ENCODE data around the gene DLG2. TPM values are rescaled to one million over a fixed set of nuclear protein-coding genes. Genes with fewer than 3 reads are reported as not detected.
"Not testable (repeated sequence)": the region's sequence is repeated elsewhere in the genome, so short reads cannot be mapped to it uniquely, and the experiment has no call there.

The DLG2 gene
- total RNA-seq, 1 donor from 2014 or later, result 0.43 TPM

DNA sequence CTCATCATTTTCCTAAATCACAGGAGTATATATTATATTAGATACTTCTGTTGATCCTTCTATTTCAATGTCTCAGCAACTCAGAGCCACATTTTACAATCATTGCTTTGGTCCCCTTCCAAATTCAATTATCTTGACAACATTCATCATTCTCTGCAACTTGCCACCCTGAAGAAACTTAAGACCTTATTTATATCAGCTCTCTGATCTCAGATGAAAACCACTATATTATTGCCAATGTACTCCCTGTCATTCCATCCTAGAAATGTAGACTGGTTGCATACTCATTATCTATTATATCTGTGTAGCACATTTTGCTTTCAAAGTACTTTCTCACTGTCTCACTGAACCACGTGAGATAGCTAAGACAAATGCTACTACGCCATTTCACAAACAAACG lies 379.3 kb downstream of the DLG2 start:
- Histone ChIP-seq H3K4me1 (no peaks in the 10 kb centered on the region), H3K4me3 (no peak overlapping the region), H3K27ac (no peak overlapping the region), H3K9me3 (no peaks in the 10 kb centered on the region), H3K27me3 (no peaks in the 10 kb centered on the region), H3K36me3 (no peaks in the 10 kb centered on the region)
- intact Hi-C loops (cut with DNase I), result no loop called here
- DNase-seq (ENCODE audit: low spot score in 2 of 2), result no peak
- TF ChIP-seq, protein P1, sequence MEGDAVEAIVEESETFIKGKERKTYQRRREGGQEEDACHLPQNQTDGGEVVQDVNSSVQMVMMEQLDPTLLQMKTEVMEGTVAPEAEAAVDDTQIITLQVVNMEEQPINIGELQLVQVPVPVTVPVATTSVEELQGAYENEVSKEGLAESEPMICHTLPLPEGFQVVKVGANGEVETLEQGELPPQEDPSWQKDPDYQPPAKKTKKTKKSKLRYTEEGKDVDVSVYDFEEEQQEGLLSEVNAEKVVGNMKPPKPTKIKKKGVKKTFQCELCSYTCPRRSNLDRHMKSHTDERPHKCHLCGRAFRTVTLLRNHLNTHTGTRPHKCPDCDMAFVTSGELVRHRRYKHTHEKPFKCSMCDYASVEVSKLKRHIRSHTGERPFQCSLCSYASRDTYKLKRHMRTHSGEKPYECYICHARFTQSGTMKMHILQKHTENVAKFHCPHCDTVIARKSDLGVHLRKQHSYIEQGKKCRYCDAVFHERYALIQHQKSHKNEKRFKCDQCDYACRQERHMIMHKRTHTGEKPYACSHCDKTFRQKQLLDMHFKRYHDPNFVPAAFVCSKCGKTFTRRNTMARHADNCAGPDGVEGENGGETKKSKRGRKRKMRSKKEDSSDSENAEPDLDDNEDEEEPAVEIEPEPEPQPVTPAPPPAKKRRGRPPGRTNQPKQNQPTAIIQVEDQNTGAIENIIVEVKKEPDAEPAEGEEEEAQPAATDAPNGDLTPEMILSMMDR (IDR thresholded peaks at IDR 0.05), result no peak

DNA sequence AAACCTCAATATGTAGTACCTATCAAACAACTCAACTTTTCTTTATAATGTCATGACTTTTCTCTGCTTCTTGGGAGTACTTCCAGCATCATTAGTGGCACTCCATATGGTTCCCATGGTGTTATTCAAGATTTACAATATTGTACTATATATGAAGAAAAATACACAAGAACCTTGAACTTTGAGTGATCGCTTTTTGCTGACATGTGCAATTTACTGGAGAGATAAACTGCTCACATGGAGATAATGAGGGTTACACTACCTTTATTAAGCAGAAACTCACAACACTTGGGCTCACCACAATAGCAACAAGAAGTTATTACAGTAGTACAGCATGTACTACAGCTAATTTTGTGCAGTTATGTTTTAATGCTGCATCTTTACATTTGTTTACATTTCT lies 388.2 kb downstream of the DLG2 start:
- no peaks in the 10 kb centered on the region for H3K4me1 ChIP-seq
- H3K36me3 ChIP-seq, result no peaks in the 10 kb centered on the region
- H3K27ac ChIP-seq, result no peak overlapping the region
- intact Hi-C loops (cut with DNase I), result no loop called here
- no peak for DNase-seq (ENCODE audit: low spot score in 2 of 2)
- peaks cover 0 to 4% of the 10 kb centered on the region in 2 donors for H3K9me3 ChIP-seq
- H3K27me3 ChIP-seq, result no peaks in the 10 kb centered on the region
- TF ChIP-seq, protein P1 (IDR thresholded peaks at IDR 0.05), result no peak
- H3K4me3 ChIP-seq, result no peak overlapping the region

DNA sequence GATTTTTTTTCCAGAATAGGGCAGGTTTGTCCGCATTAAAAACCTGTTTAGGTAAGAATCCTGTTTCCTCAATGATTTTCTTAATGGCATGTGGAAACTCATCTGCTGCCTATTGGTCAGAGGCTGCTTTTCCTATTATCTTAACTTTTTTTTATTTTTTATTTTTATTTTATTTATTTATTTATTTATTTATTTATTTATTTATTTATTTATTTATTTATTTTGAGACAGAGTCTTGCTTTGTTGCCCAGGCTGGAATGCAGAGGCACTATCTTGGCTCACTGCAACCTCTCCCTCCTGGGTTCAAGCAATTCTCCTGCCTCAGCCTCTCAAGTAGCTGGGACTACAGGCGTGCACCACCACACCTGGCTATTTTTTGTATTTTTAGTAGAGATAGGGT lies 389.1 kb downstream of the DLG2 start:
- H3K4me1 ChIP-seq; H3K4me3 ChIP-seq; H3K27ac ChIP-seq; intact Hi-C loops (cut with DNase I); DNase-seq (ENCODE audit: low spot score in 2 of 2); H3K9me3 ChIP-seq; H3K27me3 ChIP-seq; H3K36me3 ChIP-seq: not testable (repeated sequence)

DNA sequence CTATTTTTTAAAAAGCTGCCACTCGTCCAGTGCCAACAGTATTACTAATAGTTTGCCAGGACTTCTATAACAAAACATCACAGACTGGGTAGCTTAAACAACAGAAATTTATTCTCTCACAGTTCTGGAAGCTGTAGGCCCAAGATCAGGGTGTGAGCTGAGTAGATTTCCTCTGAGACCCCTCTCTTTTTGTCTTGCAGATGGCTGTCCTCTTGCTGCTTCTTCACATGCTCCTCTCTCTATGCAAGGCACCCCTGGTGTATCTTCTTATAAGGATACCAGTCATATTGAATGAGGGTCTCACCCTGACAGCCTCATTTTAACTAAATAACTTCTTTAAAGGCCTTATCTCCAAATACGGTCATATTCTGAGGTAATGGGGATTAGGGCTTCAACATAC lies 390.9 kb downstream of the DLG2 start:
- H3K4me3 ChIP-seq, result no peak overlapping the region
- no peak overlapping the region for H3K27ac ChIP-seq
- intact Hi-C loops (cut with DNase I), result no loop called here

DNA sequence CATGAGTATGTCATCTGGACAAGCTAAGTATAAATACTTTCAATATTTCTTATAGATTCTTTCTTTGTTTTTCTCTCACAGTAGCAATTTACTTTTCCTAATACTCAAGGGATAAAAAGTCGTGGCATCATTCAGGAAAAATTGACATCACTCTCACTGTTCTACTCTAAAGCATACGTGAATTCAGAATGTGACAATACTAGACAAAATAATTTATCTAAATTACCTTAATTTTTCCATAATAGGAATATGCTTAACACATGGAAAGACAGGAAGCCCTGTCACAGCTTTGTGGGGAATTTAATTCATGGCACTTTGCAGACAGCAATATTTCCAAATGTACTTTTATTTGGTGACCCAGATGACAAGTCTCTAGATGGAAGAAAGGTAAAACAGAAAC lies 394.6 kb downstream of the DLG2 start:
- Histone ChIP-seq H3K4me3 (no peak overlapping the region), H3K36me3 (no peaks in the 10 kb centered on the region), H3K27ac (no peak overlapping the region), H3K27me3 (no peaks in the 10 kb centered on the region), H3K9me3 (no peaks in the 10 kb centered on the region), H3K4me1 (no peaks in the 10 kb centered on the region)
- DNase-seq (ENCODE audit: low spot score in 2 of 2), result no peak
- TF ChIP-seq, protein P1 (IDR thresholded peaks at IDR 0.05), result no peak
- intact Hi-C loops (cut with DNase I), result no loop called here

More for the DNA sequence above, 390.9 kb downstream of the DLG2 start:
- no peaks in the 10 kb centered on the region for H3K4me1 ChIP-seq
- no peaks in the 10 kb centered on the region for H3K36me3 ChIP-seq
- DNase-seq (ENCODE audit: low spot score in 2 of 2), result no peak
- H3K27me3 ChIP-seq, result no peaks in the 10 kb centered on the region
- TF ChIP-seq, protein P1 (IDR thresholded peaks at IDR 0.05), result no peak
- H3K9me3 ChIP-seq, result peaks cover 0 to 4% of the 10 kb centered on the region in 2 donors

DNA sequence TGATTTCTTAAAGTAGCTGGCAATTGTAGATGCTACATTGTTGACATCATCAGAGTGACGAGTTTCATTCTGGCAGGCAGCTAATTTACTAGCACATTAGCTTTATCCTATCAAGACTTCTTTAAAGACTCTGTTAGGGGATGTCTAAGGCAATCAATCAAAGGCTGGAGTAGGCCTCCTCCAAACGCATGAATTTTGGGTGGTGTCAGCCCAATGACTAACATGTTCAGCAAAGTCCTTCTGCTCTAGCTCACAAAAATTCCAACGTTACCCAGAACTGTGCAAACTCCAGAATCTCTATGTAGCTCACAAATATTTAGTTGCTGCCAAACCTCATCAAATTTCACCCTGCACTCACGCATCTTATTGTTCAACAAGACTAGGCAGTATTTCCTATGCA lies 395.6 kb downstream of the DLG2 start:
- TF ChIP-seq, protein P1 (IDR thresholded peaks at IDR 0.05), result no peak

DNA sequence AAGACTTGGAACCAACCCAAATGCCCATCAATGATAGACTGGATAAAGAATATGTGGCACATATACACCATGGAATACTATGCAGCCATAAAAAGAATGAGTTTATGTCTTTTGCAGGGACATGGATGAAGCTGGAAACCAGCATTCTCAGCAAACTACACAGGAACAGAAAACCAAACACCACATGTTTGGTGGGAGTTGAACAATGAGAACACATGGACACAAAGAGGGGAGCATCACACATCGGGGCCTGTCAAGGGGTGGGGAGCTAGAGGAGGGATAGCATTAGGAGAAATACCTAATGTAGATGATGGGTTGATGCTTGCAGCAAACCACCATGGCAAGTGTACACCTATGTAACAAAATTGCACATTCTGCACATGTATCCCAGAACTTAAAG lies 397.4 kb downstream of the DLG2 start:
- H3K4me3 ChIP-seq; H3K27me3 ChIP-seq; H3K9me3 ChIP-seq; DNase-seq (ENCODE audit: low spot score in 2 of 2); intact Hi-C loops (cut with DNase I); H3K4me1 ChIP-seq; H3K36me3 ChIP-seq; H3K27ac ChIP-seq: not testable (repeated sequence)

More for the DNA sequence above, 395.6 kb downstream of the DLG2 start:
- no peaks in the 10 kb centered on the region for H3K36me3 ChIP-seq
- no peaks in the 10 kb centered on the region for H3K4me1 ChIP-seq
- intact Hi-C loops (cut with DNase I), result no loop called here
- no peaks in the 10 kb centered on the region for H3K27me3 ChIP-seq
- H3K27ac ChIP-seq, result no peak overlapping the region
- DNase-seq (ENCODE audit: low spot score in 2 of 2), result no peak
- H3K4me3 ChIP-seq, result no peak overlapping the region
- H3K9me3 ChIP-seq, result no peaks in the 10 kb centered on the region
